Measurements from ENCODE around the gene EXOSC7. TPM values are rescaled to one million over a fixed set of nuclear protein-coding genes. Genes with fewer than 3 reads are reported as not detected.

Gene EXOSC7
- total RNA-seq, 1 donor from 2014 or later = 51.2 TPM

GRCh38 chr3:44969154-44969827, 6.8 kb upstream of the EXOSC7 start:
- DNase-seq (ENCODE audit: low spot score in 2 of 2) = peak in 1 of 2 donors; percentile 61
- intact Hi-C loops (cut with DNase I) = no loop called here

GRCh38 chr3:44969828-44970179, 6.2 kb upstream of the EXOSC7 start:
- Histone ChIP-seq H3K36me3 (no peaks in the 10 kb centered on the region), H3K27ac (no peak overlapping the region), H3K27me3 (no peaks in the 10 kb centered on the region), H3K9me3 (no peaks in the 10 kb centered on the region), H3K4me3 (no peak overlapping the region), H3K4me1 (peaks cover 4 to 5% of the 10 kb centered on the region in 2 donors)
- intact Hi-C loops (cut with DNase I) = loop anchor here (10.0 kb wide), 1 partner anchor 875 kb away; the partner anchor contains the start of gene LZTFL1
- DNase-seq (ENCODE audit: low spot score in 2 of 2) = no peak
- no peak for TF ChIP-seq CTCF (IDR thresholded peaks at IDR 0.05)

More at GRCh38 chr3:44969154-44969827, 6.8 kb upstream of the EXOSC7 start:
- H3K4me1 ChIP-seq = peaks cover 0 to under 1% of the 10 kb centered on the region in 2 donors
- H3K36me3 ChIP-seq = no peaks in the 10 kb centered on the region
- H3K9me3 ChIP-seq = no peaks in the 10 kb centered on the region
- no peak for TF ChIP-seq CTCF (IDR thresholded peaks at IDR 0.05)
- no peak overlapping the region for H3K27ac ChIP-seq
- no peaks in the 10 kb centered on the region for H3K27me3 ChIP-seq
- no peak overlapping the region for H3K4me3 ChIP-seq

GRCh38 chr3:44970926-44971490, 5.0 kb upstream of the EXOSC7 start:
- no peak overlapping the region for H3K27ac ChIP-seq
- H3K4me1 ChIP-seq = peaks cover 5% of the 10 kb centered on the region in 2 donors
- intact Hi-C loops (cut with DNase I) = loop anchor here (10.0 kb wide), 1 partner anchor 874 kb away; the partner anchor contains the start of gene LZTFL1
- H3K9me3 ChIP-seq = no peaks in the 10 kb centered on the region
- no peaks in the 10 kb centered on the region for H3K36me3 ChIP-seq
- no peak for TF ChIP-seq CTCF (IDR thresholded peaks at IDR 0.05)
- no peaks in the 10 kb centered on the region for H3K27me3 ChIP-seq
- H3K4me3 ChIP-seq = no peak overlapping the region
- no peak for DNase-seq (ENCODE audit: low spot score in 2 of 2)

- intact Hi-C loops (cut with DNase I) = loop anchor here (10.0 kb wide), 1 partner anchor 870 kb away; the partner anchor contains the start of gene LZTFL1
- H3K4me1 ChIP-seq = peaks cover 12 to 16% of the 10 kb centered on the region in 2 donors
- TF ChIP-seq CTCF (IDR thresholded peaks at IDR 0.05) = no peak
- peak overlapping the region; percentile 77 to 84 for H3K4me3 ChIP-seq
- peak in 1 of 2 donors; percentile 13 for DNase-seq (ENCODE audit: low spot score in 2 of 2)
- H3K27ac ChIP-seq = no peak overlapping the region
- no peaks in the 10 kb centered on the region for H3K36me3 ChIP-seq
- no peaks in the 10 kb centered on the region for H3K27me3 ChIP-seq
- no peaks in the 10 kb centered on the region for H3K9me3 ChIP-seq
These were observed 1.6 kb upstream of the EXOSC7 start for GRCh38 chr3:44974416-44974815.

GRCh38 chr3:44981220-44981619, 5.2 kb downstream of the EXOSC7 start:
- Histone ChIP-seq H3K9me3 (no peaks in the 10 kb centered on the region), H3K27ac (no peak overlapping the region), H3K4me1 (peaks cover 8 to 11% of the 10 kb centered on the region in 2 donors), H3K36me3 (no peaks in the 10 kb centered on the region), H3K27me3 (no peaks in the 10 kb centered on the region), H3K4me3 (no peak overlapping the region)
- no peak for DNase-seq (ENCODE audit: low spot score in 2 of 2)
- intact Hi-C loops (cut with DNase I) = no loop called here
- TF ChIP-seq CTCF (IDR thresholded peaks at IDR 0.05) = no peak

All from ascending aorta (tissue), 2 donors.